ENCODE measurements around the gene HLA-DPA1.

DNA sequence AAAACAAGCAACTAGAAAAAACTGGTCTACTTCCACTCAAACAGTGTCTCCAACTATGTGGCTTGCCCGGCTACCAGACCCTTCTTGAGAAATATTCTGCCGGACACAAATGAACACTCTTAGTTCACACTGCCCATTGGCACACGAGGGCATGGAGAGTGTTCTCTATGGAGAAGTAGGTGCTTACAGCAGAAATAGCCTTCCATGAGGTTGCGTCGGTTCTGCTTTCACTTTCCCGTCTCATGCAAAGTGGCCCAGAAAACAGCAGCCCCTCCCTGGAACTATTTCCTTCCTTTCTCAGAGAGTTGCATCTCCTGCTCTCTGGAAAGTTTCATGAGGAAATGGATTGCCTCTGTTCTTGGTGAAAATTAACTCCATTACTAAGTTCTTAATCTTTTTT, 54.5 kb downstream of the HLA-DPA1 start:
- TF ChIP-seq CTCF (conservative IDR thresholded peaks at IDR 0.05; ENCODE audit: low read depth, low read length) (no peak), EZH2 (IDR thresholded peaks at IDR 0.05; ENCODE audit: borderline replicate concordance, low read depth, low read length, poor library complexity, severe bottlenecking) (no peak)

Measured in A673 (cell line).